GM18526 (cell line): ENCODE results near the gene METTL14.

Experiments
- POLR2A ChIP-seq: IDR thresholded peaks from 3 replicates; pipeline ENCODE4 v1.6.1; 2011; ENCODE audit not compliant: insufficient read length; ENCODE audit errors: extremely low read depth

Gene METTL14

DNA sequence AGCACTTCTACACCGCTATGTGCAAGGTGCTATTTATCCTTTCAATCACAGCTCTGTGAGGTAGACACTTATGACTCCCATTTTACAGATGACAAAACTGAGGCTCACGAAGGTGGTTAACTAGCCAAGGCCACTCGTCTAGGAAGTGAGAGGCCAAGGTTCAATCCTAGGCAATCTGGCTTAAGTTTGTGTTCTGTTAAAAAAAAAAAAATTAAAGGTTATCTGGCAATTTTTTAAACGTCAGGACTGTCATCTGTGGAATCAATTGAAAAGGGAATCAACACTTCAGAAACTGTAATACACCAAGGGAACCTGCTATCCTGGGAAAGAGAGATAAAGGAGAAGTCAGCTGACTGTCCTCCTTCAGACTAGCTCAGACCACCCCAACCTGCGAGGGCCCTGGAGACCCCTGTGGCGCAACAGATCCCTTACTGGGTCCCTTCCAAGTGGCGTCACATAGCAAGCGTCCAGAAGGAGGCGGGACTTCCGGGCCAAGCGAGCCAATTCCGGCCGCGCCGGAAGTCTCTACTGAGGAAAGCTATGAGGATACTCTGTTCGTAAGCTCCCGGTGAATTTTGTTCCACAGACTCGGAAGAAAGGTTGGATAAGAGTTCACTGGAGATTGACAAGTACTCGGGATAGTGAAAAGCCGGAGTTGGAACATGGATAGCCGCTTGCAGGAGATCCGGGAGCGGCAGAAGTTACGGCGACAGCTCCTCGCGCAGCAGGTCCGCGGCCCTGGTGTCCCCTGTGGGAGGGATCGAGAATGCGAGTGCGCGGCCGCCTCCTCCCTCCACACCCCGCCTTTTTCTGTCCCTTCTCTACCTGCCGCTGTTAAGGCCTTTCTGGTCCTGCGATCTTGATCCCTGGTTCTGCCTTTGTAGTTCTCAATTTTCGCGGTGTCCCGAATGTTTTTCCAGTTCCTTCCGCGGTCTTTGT, at the start of gene METTL14:
TSS of gene METTL14 (plus strand) at position 520 of the 939 bp plus-strand sequence. CDS start at position 663, 143 bp downstream.
- peak; percentile 69 for TF ChIP-seq POLR2A

DNA sequence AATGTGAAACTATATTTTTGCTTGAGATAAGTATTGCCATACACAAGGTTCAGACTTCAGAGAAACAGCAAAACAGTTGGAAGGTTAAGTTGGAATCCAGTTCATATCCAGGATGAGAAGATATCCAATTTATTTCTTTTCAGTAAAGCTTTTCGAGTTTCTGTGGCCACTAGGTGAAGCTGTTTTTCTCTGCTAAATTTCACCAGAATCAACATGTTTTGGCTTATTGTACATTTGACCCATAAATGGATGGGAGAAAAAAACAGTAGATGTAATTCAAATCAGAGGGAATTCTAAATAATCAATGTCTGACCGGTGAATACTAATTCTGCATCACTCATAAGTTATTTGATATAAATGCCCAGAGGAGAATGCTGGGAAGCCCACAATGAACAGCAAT, 9.1 kb upstream of the METTL14 start:
- no peak for TF ChIP-seq POLR2A

GRCh38 chr4:118680808-118681207, 4.4 kb upstream of the METTL14 start:
- no peak for TF ChIP-seq POLR2A

DNA sequence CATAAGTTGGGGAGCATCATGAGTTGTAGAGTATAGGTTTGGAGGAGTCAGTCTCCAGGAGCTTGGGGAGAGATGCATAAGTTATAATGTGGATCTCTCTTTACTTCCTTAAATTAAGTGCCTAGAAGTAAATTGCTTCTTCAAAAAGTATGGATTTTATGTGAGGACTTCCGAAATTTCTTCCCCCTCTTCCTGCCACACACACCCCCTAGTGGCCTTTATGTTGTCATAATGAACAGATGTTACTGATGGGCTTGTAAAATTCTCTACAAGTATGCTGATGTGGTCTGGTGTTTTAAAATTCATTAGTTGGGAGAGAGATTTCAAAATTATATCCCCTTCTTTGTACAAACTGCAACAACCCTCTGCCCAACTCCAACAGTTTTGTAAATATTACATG, 2.3 kb upstream of the METTL14 start:
- TF ChIP-seq POLR2A, result no peak

GRCh38 chr4:118683513-118683912, 1.7 kb upstream of the METTL14 start:
- no peak for TF ChIP-seq POLR2A

- TF ChIP-seq POLR2A, result no peak
Measured at GRCh38 chr4:118703118-118703517, 17.9 kb downstream of the METTL14 start.

GRCh38 chr4:118711052-118711451, 25.9 kb downstream of the METTL14 start:
- no peak for TF ChIP-seq POLR2A

DNA sequence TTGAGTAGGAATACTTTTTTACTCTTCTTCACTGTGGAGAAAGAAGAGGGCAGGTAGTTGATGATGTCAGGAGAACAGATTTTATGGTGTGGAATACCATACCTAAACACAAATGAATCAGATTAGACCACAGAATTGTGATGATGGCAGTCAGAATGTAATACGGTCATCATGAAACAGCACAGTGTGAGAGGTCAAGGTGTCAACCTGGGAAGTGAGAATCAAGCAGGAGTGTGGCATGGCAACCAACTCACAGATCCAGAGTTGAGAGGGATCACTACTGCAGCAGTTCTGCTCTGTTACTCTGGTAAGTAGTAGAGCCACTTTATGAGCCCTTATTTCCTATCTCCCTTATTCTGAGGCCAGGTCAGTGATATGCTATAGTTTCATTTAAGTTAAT, 27.7 kb downstream of the METTL14 start:
- no peak for TF ChIP-seq POLR2A

DNA sequence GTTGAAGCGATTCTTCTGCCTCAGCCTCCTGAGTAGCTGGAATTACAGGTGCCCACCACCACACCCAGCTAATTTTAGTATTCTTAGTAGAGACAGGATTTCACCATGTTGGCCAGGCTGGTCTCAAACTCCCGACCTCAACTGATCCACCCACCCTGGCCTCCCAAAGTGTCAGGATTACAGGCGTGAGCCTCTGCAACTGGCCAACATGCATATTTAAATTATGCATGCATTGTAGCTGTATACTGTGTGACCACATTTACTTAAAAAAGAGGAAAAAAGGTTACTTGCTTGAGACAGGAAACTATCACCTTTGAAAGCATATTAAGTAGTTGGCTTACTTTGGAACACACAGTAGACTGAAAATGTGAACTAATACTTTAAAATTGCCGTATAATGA, 29.5 kb downstream of the METTL14 start:
- TF ChIP-seq POLR2A, result no peak

DNA sequence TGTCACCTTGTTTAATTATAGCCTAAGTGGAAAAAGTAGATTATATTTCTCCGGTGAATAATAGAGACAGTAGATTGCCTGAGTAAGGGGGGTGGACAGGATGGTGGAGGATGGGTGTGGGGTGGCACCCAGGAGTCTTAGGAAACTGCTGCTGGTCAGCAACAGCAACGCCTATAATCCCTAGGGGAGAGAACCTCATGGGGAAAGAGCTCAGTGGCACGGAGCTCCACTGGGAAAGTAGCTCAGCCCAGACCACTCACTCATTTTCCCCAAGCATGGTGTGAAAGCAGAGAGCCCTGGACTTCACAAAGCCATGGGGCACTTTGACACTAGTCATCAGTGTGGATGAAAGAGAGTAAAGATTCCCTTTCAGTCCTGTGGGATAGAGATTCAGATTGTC, 31.1 kb downstream of the METTL14 start:
- no peak for TF ChIP-seq POLR2A

DNA sequence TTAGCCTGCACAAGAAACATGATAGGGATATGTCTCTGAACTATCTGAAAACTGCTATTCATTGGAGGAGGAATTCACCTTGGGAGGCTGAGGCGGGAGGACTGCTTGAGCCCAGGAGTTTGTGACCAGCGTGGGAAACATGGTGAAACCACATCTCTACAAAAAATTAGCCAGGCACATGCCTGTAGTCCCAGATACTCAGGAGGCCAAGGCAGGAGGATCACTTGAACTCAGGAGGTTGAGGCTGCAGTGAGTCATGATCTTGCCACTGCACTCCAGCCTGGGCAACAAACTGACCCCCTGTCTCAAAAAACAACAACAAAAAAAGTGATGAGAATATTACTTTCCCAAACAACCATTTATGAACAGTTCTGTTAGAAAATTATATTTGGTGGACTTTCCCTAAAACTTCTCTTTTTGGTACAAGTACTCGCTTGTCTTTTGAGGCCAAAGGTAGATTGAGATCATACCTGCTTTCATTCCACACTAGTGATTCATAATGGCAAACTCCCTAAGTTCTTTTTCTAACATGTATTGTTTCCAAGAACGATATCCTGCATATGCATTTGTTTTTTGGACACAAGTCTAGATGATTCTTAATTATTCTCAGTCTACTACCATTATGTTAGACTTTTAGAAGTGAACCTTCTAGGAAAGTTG, 33.4 kb downstream of the METTL14 start:
- no peak for TF ChIP-seq POLR2A

DNA sequence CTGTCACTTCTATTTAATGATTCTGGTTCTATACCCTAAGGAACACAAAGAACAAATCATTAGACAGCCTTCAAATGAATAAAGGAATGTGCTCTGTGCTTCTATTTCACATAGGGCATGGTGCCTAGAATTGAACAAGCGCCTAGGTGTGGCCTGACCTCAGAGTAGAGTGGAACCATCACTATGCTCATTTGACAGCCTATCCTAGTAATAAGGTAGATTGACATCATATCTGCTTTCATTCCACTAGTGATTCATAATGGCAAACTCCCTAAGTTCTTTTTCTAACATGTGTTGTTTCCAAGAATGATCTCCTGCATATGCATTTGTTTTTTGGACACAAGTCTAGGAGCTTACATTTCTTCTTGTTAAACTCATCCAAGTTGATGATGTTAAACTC, 36.6 kb downstream of the METTL14 start:
- no peak for TF ChIP-seq POLR2A

- no peak for TF ChIP-seq POLR2A
Measured at GRCh38 chr4:118723369-118723768, 38.2 kb downstream of the METTL14 start.

DNA sequence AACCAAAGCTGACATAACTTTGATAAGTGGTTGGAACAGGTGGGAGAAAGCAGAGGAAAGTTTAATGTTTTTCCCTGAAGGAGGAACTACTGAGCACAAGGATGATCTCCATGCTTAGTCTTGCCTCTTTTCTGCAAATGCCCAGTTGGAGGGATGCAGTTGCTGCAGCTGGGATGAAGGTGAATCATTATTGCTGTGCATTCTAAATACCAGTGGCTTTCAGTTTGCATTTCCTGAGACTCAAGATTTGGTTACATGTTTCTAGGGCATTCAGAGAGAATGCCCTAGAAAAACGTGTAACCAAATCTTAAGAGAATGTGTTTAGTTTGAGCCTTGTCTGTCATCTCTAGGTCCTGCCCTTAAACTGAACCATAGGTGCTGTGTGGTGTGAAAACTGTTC, 42.2 kb downstream of the METTL14 start:
- TF ChIP-seq POLR2A, result no peak

GRCh38 chr4:118729287-118730286, 44.4 kb downstream of the METTL14 start:
- TF ChIP-seq POLR2A, result no peak
